GM12878 (cell line): ENCODE measurements around the gene RASGRP3. TPM values are rescaled to one million over a fixed set of nuclear protein-coding genes. Genes with fewer than 3 reads are reported as not detected.
A peak's percentile ranks its signal among the peaks of the same experiment; 100 is the strongest.

Source experiments
- ATAC-seq: fragments of 200-7000 bp; cut with Tn5 transposase; 3 replicates; pipeline ENCODE4 v1.9.1; 2020; ENCODE audit warnings: mild to moderate bottlenecking, moderate library complexity
- BruUV-seq: library from RNA; stranded (reverse); fragments of 400-500 nt; replicated peaks from 2 replicates; lab custom pipeline; 2021; lab: Mats Ljungman, UMichigan
- CTCF ChIA-PET: fragments of 300-600 bp; sonication (Branson Sonifier 250); formaldehyde crosslinking; extraction: SDS; loops from one replicate; lab custom pipeline; 2021; ENCODE audit warnings: inconsistent platforms; lab: Yijun Ruan, JAX
- POLR2A ChIA-PET: fragments of 350-600 bp; formaldehyde crosslinking; extraction: SDS; loops from one replicate; lab custom pipeline; 2021; ENCODE audit warnings: inconsistent platforms; lab: Charles Lee
- RAD21 ChIA-PET: fragments of 300-600 bp; sonication (Branson Sonifier 250); formaldehyde crosslinking; loops from one replicate; lab custom pipeline; 2023; ENCODE audit warnings: antibody characterized with exemption; ENCODE audit not compliant: unreplicated experiment; lab: Charles Lee
- SMC1A ChIA-PET: fragments of 300-600 bp; sonication (Branson Sonifier 250); formaldehyde crosslinking; loops from one replicate; lab custom pipeline; 2023; ENCODE audit not compliant: unreplicated experiment, uncharacterized antibody; lab: Charles Lee
- DNase-seq: peaks from one replicate; pipeline ENCODE4 v3.0.0-alpha.2; 2011; ENCODE audit warnings: low read depth, low spot score
- FAIRE-seq: peaks from 3 replicates; lab custom pipeline; 2011; peaks lifted over from hg19 to GRCh38; lab: Jason Lieb, UNC
- H2AFZ ChIP-seq: 2 replicates; pipeline ENCODE4 v1.6.0; 2011; ENCODE audit warnings: low read depth, low read length, control low read depth; ENCODE audit not compliant: control insufficient read depth
- H3K27ac ChIP-seq: 2 replicates; pipeline ENCODE4 v1.5.1; 2011; ENCODE audit warnings: control low read depth; ENCODE audit not compliant: control insufficient read depth, insufficient read depth
- H3K27me3 ChIP-seq, 2 experiments: replicated peaks in 1 of 2; 2 replicates each; pipeline versions ENCODE4 v1.6.0 to v1.6.1; 2011; ENCODE audit warnings: low read length in 1 of 2; ENCODE audit not compliant: control insufficient read depth in 2 of 2, insufficient read depth in 2 of 2
- H3K36me3 ChIP-seq, 2 experiments: 2 replicates each; pipeline ENCODE4 v1.5.1; 2011; ENCODE audit warnings: low read length in 1 of 2; ENCODE audit not compliant: control insufficient read depth in 2 of 2, insufficient read depth in 2 of 2
- H3K4me1 ChIP-seq: 2 replicates; pipeline ENCODE4 v1.6.1; 2011; ENCODE audit warnings: mild to moderate bottlenecking, low read length, moderate library complexity, mixed read lengths; ENCODE audit not compliant: control insufficient read depth, insufficient read depth
- H3K4me2 ChIP-seq: 2 replicates; pipeline ENCODE4 v1.6.0; 2011; ENCODE audit warnings: control low read depth; ENCODE audit not compliant: control insufficient read depth, insufficient read depth
- H3K4me3 ChIP-seq: fragments of 200-600 bp; sonication (generic); 2 replicates; pipeline ENCODE4 v1.5.1; 2016
- H3K79me2 ChIP-seq: 2 replicates; pipeline ENCODE4 v1.6.0; 2011; ENCODE audit warnings: low read length; ENCODE audit not compliant: control insufficient read depth, insufficient read depth
- H3K9ac ChIP-seq: 2 replicates; pipeline ENCODE4 v1.8.0; 2011; ENCODE audit warnings: low read length, control low read depth, mixed read lengths; ENCODE audit not compliant: control insufficient read depth, insufficient read depth
- H3K9me3 ChIP-seq: replicated peaks from 3 replicates; pipeline ENCODE4 v1.5.1; 2011; ENCODE audit warnings: mild to moderate bottlenecking, low read length; ENCODE audit not compliant: control insufficient read depth, insufficient read depth
- H4K20me1 ChIP-seq: 2 replicates; pipeline ENCODE4 v1.6.0; 2011; ENCODE audit not compliant: control insufficient read depth, insufficient read depth
- EED ChIP-seq: sonication (generic); IDR thresholded peaks from 2 replicates; pipeline ENCODE4 v1.6.1; 2016; ENCODE audit warnings: antibody characterized with exemption, low read depth
- IKZF2 ChIP-seq, 2 experiments: fragments of 450-650 bp; IDR thresholded peaks; 2 replicates each; pipeline ENCODE4 v1.6.1; 2017; ENCODE audit warnings: mild to moderate bottlenecking in 2 of 2, moderate library complexity in 2 of 2
- PKNOX1 ChIP-seq: fragments of 450-650 bp; IDR thresholded peaks from 2 replicates; pipeline ENCODE4 v1.6.1; 2016; ENCODE audit warnings: mild to moderate bottlenecking
- POLR2AphosphoS2 ChIP-seq: IDR thresholded peaks from 2 replicates; pipeline ENCODE4 v1.6.1; 2011; ENCODE audit warnings: low read depth, mild to moderate bottlenecking, low read length, improper control_type of control experiment, moderate library complexity
- POU2F2 ChIP-seq: IDR thresholded peaks from 3 replicates; pipeline ENCODE4 v1.6.1; 2011; ENCODE audit warnings: low read depth, mild to moderate bottlenecking, low read length, borderline replicate concordance
- RUNX3 ChIP-seq: IDR thresholded peaks from 2 replicates; pipeline ENCODE4 v1.6.1; 2012; ENCODE audit warnings: low read length, inconsistent platforms
- SMAD1 ChIP-seq: fragments of 450-650 bp; IDR thresholded peaks from 2 replicates; pipeline ENCODE4 v1.6.1; 2018; ENCODE audit warnings: mild to moderate bottlenecking, low read depth; ENCODE audit not compliant: partially characterized antibody
- YY1 ChIP-seq: IDR thresholded peaks from 2 replicates; pipeline ENCODE4 v1.6.1; 2011; ENCODE audit warnings: low read depth, mild to moderate bottlenecking, low read length
- ZBTB4 ChIP-seq: fragments of 450-650 bp; formaldehyde crosslinking; IDR thresholded peaks from 2 replicates; pipeline ENCODE4 v1.4.0; 2022; ENCODE audit warnings: mild to moderate bottlenecking, moderate library complexity
- ZSCAN29 ChIP-seq: fragments of 450-650 bp; IDR thresholded peaks from 2 replicates; pipeline ENCODE4 v1.6.1; 2017; ENCODE audit warnings: mild to moderate bottlenecking, moderate library complexity
- WGBS: methylation state at CpG from one replicate; pipeline ENCODE4 v1.1.6; 2016; ENCODE audit warnings: low lambda C conversion rate; ENCODE audit not compliant: insufficient replicate concordance, insufficient coverage; ENCODE audit errors: missing lambda C conversion rate; 5-methylcytosine and 5-hydroxymethylcytosine counted together
- in situ Hi-C: fragments of 300-500 bp; cut with MboI; formaldehyde crosslinking; loops from 9 replicates; pipeline ENCODE4 v1.14.3; 2018; ENCODE audit warnings: mixed read lengths
- intact Hi-C: fragments of 100-400 bp; cut with micrococcal nuclease; formaldehyde crosslinking; loops from one replicate; pipeline ENCODE4 v1.14.2; 2022; ENCODE audit not compliant: unreplicated experiment
- polyA plus RNA-seq, 11 experiments: library from polyadenylated mRNA; depleted of rRNA in 4 of 11; unstranded in 6 of 11; stranded (reverse) in 5 of 11; fragments of >200 nt; fragmentation: Nextera tagmentation in 4 of 11; fragmentation: Illumina TruSeq in 1 of 11; extraction: Ambion mirVana in 4 of 11; extraction: Trizol in 1 of 11; gene quantifications; 1 replicate in 1 of 11; 2 replicates in 10 of 11; pipeline versions ENCODE4 v1.2.1 to v1.2.3, GENCODE V29; 2011 to 2016; ENCODE audit warnings: inconsistent platforms in 2 of 11, missing spikeins in 2 of 11, low read depth in 1 of 11
- total RNA-seq, 4 experiments: library from RNA; depleted of rRNA in 3 of 4; stranded (reverse); fragments of >200 nt in 3 of 4; fragmentation: Illumina TruSeq in 1 of 4; extraction: Trizol in 1 of 4; gene quantifications; 2 replicates each; pipeline versions ENCODE4 v1.2.1 to v1.2.3, GENCODE V29; 2013 to 2021
- TF ChIP-seq, protein P1 (sequence below): fragments of 450-650 bp; IDR thresholded peaks from 2 replicates; pipeline ENCODE4 v1.6.1; 2017; ENCODE audit warnings: mild to moderate bottlenecking, moderate library complexity

The RASGRP3 gene
- total and polyA plus RNA-seq, 10 of the 15 experiments (the other 5 are each of a cell fraction or from before 2014, with no cell fraction given): 31.6 to 106 (median 64.7) TPM

DNA sequence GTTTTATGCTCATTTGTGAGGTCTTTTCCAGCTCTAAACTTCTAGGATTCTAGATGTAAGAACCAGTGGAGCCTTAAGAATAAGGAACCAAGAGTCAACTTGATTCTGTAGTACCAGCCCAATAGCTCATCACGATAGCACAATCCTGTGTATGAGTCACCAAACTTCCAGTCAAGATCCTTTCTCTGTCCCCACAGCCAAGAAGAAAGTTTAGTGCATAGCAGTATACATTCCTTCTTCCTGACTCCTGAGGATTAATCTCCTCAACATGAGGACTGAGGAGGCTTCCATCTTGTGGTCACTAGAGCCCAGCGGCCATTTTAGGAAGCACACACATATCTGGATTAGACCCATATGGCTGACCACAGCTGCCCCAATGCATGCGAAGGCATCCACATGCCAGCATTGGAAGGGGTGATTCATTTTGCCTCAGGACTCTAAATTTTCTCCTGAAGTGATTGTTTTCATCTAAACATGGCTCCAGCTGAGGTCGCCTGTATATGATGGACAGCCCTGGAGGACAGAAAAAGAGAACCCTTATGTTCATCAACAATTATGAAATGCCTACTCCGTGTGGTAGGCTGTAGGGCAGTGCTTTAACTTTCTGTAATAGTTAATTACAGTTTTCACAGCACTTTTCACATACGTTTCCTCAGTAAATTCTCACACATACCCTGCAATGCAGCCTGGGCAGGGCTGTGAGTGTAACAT is 53.5 kb downstream of the RASGRP3 start:
- 3% methylated on average over 6 of the region's 6 CpGs for WGBS
- POLR2A ChIA-PET: interaction anchor here (0.9 to 4.3 kb wide), 6 partner anchors 33 to 53 kb away, joined by 3 to 31 read pairs (median 7); partner anchors contain the start of gene RASGRP3
- intact Hi-C loops (loop anchor here (2.0 kb wide), 1 partner anchor 31 kb away; no protein-coding TSS in a partner anchor), in situ Hi-C loops (no loop called here)
- peak; percentile 28 for DNase-seq
- peak overlapping the region; percentile 10 for H3K4me2 ChIP-seq
- FAIRE-seq: no peak
- H2AFZ ChIP-seq: peak overlapping the region; percentile 83
- CTCF ChIA-PET: interaction anchor here (0.7 to 2.8 kb wide), 5 partner anchors 24 to 54 kb away, joined by 3 to 16 read pairs (median 4); partner anchors contain the start of gene RASGRP3
- SMC1A ChIA-PET: interaction anchor here (1.0 to 2.0 kb wide), 10 partner anchors 31 to 54 kb away, joined by 3 to 9 read pairs (median 5); no protein-coding TSS in a partner anchor
- H4K20me1 ChIP-seq: no peaks in the 10 kb centered on the region
- H3K9me3 ChIP-seq: no peaks in the 10 kb centered on the region
- H3K36me3 ChIP-seq: peaks cover 0 to 43% of the 10 kb centered on the region in 2 experiments; a peak in 3 of 4 replicates
- H3K9ac ChIP-seq: peak overlapping the region; percentile 53
- RAD21 ChIA-PET: interaction anchor here (1.0 to 2.8 kb wide), 9 partner anchors 32 to 54 kb away, joined by 3 to 11 read pairs (median 4); partner anchors contain the start of gene RASGRP3
- peak overlapping the region; percentile 98 for H3K27ac ChIP-seq
- H3K27me3 ChIP-seq: no peaks in the 10 kb centered on the region
- H3K4me1 ChIP-seq: peaks cover 47% of the 10 kb centered on the region
- ATAC-seq: peak; percentile 61
- H3K79me2 ChIP-seq: peaks cover 10% of the 10 kb centered on the region
- BruUV-seq: no TSS peak
- no peak overlapping the region for H3K4me3 ChIP-seq
- TF ChIP-seq RUNX3 (peak; percentile 82), YY1 (peak; percentile 97), POU2F2 (0 out of 3 replicates have a peak, but pooled peaks have one; percentile 9), POLR2AphosphoS2 (no peak), PKNOX1 (peak; percentile 81), ZBTB4 (peak; percentile 75; the same call in 1 of the 2 replicates), IKZF2 (IDR thresholded peaks at IDR 0.05) (peak in 1 of 2 experiments; percentile 14; a peak in 2 of 4 replicates), ZSCAN29 (no peak), SMAD1 (no peak), EED (peak; percentile 32; the same call in 1 of the 2 replicates)
- TF ChIP-seq, protein P1, sequence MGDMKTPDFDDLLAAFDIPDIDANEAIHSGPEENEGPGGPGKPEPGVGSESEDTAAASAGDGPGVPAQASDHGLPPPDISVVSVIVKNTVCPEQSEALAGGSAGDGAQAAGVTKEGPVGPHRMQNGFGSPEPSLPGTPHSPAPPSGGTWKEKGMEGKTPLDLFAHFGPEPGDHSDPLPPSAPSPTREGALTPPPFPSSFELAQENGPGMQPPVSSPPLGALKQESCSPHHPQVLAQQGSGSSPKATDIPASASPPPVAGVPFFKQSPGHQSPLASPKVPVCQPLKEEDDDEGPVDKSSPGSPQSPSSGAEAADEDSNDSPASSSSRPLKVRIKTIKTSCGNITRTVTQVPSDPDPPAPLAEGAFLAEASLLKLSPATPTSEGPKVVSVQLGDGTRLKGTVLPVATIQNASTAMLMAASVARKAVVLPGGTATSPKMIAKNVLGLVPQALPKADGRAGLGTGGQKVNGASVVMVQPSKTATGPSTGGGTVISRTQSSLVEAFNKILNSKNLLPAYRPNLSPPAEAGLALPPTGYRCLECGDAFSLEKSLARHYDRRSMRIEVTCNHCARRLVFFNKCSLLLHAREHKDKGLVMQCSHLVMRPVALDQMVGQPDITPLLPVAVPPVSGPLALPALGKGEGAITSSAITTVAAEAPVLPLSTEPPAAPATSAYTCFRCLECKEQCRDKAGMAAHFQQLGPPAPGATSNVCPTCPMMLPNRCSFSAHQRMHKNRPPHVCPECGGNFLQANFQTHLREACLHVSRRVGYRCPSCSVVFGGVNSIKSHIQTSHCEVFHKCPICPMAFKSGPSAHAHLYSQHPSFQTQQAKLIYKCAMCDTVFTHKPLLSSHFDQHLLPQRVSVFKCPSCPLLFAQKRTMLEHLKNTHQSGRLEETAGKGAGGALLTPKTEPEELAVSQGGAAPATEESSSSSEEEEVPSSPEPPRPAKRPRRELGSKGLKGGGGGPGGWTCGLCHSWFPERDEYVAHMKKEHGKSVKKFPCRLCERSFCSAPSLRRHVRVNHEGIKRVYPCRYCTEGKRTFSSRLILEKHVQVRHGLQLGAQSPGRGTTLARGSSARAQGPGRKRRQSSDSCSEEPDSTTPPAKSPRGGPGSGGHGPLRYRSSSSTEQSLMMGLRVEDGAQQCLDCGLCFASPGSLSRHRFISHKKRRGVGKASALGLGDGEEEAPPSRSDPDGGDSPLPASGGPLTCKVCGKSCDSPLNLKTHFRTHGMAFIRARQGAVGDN: 0 out of 2 replicates have a peak, but pooled peaks have one; percentile 53
